Mesenchymal stem cell (in vitro differentiated cells and primary cell): Measurements from ENCODE around the gene LDLRAD3.

Source experiments
- DNase-seq: peaks from one replicate; pipeline ENCODE4 v3.0.0-alpha.2; 2013
- H2AFZ ChIP-seq: one replicate; pipeline ENCODE4 v1.6.1; 2013; ENCODE audit warnings: low read depth, mild to moderate bottlenecking, control low read depth, inconsistent platforms, low read length, moderate library complexity
- H2AK5ac ChIP-seq: 2 replicates; pipeline ENCODE4 v1.6.1; 2013; ENCODE audit warnings: low read length, moderate library complexity, mild to moderate bottlenecking, inconsistent platforms; ENCODE audit not compliant: severe bottlenecking
- H2BK120ac ChIP-seq: one replicate; pipeline ENCODE4 v1.6.1; 2013; ENCODE audit warnings: low read depth, mild to moderate bottlenecking, inconsistent platforms, low read length, moderate library complexity
- H2BK12ac ChIP-seq, 2 experiments: one replicate each; pipeline ENCODE4 v1.6.1; 2013; ENCODE audit warnings: inconsistent platforms in 2 of 2, low read length in 2 of 2, mild to moderate bottlenecking in 2 of 2, moderate library complexity in 2 of 2, control low read depth in 1 of 2
- H2BK15ac ChIP-seq: one replicate; pipeline ENCODE4 v1.6.1; 2013; ENCODE audit warnings: mild to moderate bottlenecking, low read depth, inconsistent platforms; ENCODE audit not compliant: poor library complexity, severe bottlenecking
- H2BK5ac ChIP-seq: 2 replicates; pipeline ENCODE4 v1.6.1; 2013; ENCODE audit warnings: low read depth, mild to moderate bottlenecking, low read length, control low read depth, inconsistent platforms; ENCODE audit not compliant: poor library complexity, severe bottlenecking
- H3K14ac ChIP-seq, 2 experiments: one replicate each; pipeline ENCODE4 v1.6.1; 2013; ENCODE audit warnings: inconsistent platforms in 2 of 2, low read length in 2 of 2, control low read depth in 1 of 2, mild to moderate bottlenecking in 1 of 2, moderate library complexity in 1 of 2
- H3K18ac ChIP-seq, 2 experiments: one replicate each; pipeline ENCODE4 v1.6.1; 2013; ENCODE audit warnings: inconsistent platforms in 2 of 2, low read length in 2 of 2, control low read depth in 1 of 2, low read depth in 1 of 2, mild to moderate bottlenecking in 1 of 2
- H3K23ac ChIP-seq, 2 experiments: one replicate each; pipeline ENCODE4 v1.6.1; 2013; ENCODE audit warnings: inconsistent platforms in 2 of 2, low read length in 2 of 2, mild to moderate bottlenecking in 2 of 2, moderate library complexity in 2 of 2, control low read depth in 1 of 2
- H3K27ac ChIP-seq: 2 replicates; pipeline ENCODE4 v1.5.1; 2013; ENCODE audit warnings: mild to moderate bottlenecking, moderate library complexity, low read length, control low read depth, inconsistent platforms; ENCODE audit not compliant: poor library complexity, severe bottlenecking
- H3K27me3 ChIP-seq, 2 experiments: 2 replicates each; pipeline versions ENCODE4 v1.6.1 to v1.7.0; 2013; ENCODE audit warnings: low read length in 2 of 2, mild to moderate bottlenecking in 2 of 2, moderate library complexity in 2 of 2, control low read depth in 1 of 2, inconsistent platforms in 1 of 2; ENCODE audit not compliant: control insufficient read depth in 1 of 2, insufficient read depth in 1 of 2
- H3K36me3 ChIP-seq, 2 experiments: 2 replicates each; pipeline versions ENCODE4 v1.6.1 to v1.7.0; 2013; ENCODE audit warnings: low read length in 2 of 2, control low read depth in 1 of 2, inconsistent platforms in 1 of 2, low read depth in 1 of 2, mild to moderate bottlenecking in 1 of 2; ENCODE audit not compliant: insufficient read depth in 2 of 2, control insufficient read depth in 1 of 2
- H3K4ac ChIP-seq, 2 experiments: one replicate each; pipeline ENCODE4 v1.6.1; 2013; ENCODE audit warnings: inconsistent platforms in 2 of 2, low read length in 2 of 2, mild to moderate bottlenecking in 2 of 2, moderate library complexity in 2 of 2, control low read depth in 1 of 2, low read depth in 1 of 2
- H3K4me1 ChIP-seq: 2 replicates; pipeline ENCODE4 v1.6.1; 2013; ENCODE audit warnings: low read depth, low read length, control low read depth; ENCODE audit not compliant: control insufficient read depth, insufficient read depth
- H3K4me2 ChIP-seq: 2 replicates; pipeline ENCODE4 v1.6.1; 2013; ENCODE audit warnings: low read length, mild to moderate bottlenecking, inconsistent platforms; ENCODE audit not compliant: poor library complexity, severe bottlenecking
- H3K4me3 ChIP-seq, 2 experiments: 2 replicates each; pipeline versions ENCODE4 v1.5.1 to v1.7.0; 2013; ENCODE audit warnings: low read length in 2 of 2, mild to moderate bottlenecking in 2 of 2, control low read depth in 1 of 2, low read depth in 1 of 2; ENCODE audit not compliant: insufficient read depth in 1 of 2
- H3K79me1 ChIP-seq: replicated peaks from 2 replicates; pipeline ENCODE4 v1.6.1; 2013; ENCODE audit warnings: mild to moderate bottlenecking, control low read depth, low read length, inconsistent platforms; ENCODE audit not compliant: poor library complexity, severe bottlenecking
- H3K9ac ChIP-seq: 2 replicates; pipeline ENCODE4 v1.7.0; 2013; ENCODE audit warnings: mild to moderate bottlenecking, low read length, moderate library complexity
- H3K9me3 ChIP-seq: 2 replicates; pipeline ENCODE4 v1.7.0; 2013; ENCODE audit warnings: mild to moderate bottlenecking, low read length; ENCODE audit not compliant: control insufficient read depth
- H4K8ac ChIP-seq: one replicate; pipeline ENCODE4 v1.6.1; 2013; ENCODE audit warnings: inconsistent platforms, mild to moderate bottlenecking, low read length, moderate library complexity
- H4K91ac ChIP-seq: one replicate; pipeline ENCODE4 v1.6.1; 2013; ENCODE audit warnings: mild to moderate bottlenecking, low read length, inconsistent platforms
- WGBS: methylation state at CpG from one replicate; pipeline ENCODE4 v1.1.7; 2013; ENCODE audit warnings: mixed read lengths; 5-methylcytosine and 5-hydroxymethylcytosine counted together

The LDLRAD3 gene

GRCh38 chr11:36268337-36268985, 324.6 kb downstream of the LDLRAD3 start:
- Histone ChIP-seq H3K4me2 (no peak overlapping the region), H3K18ac (no peak overlapping the region), H3K79me1 (no peaks in the 10 kb centered on the region), H2AFZ (no peak overlapping the region), H3K9me3 (peaks cover 6% of the 10 kb centered on the region), H3K27ac (no peak overlapping the region), H2BK120ac (no peak overlapping the region), H3K4me1 (no peaks in the 10 kb centered on the region), H3K4ac (no peak overlapping the region), H2BK12ac (no peak overlapping the region), H4K8ac (no peak overlapping the region), H3K14ac (no peak overlapping the region), H2BK15ac (no peak overlapping the region), H2AK5ac (no peak overlapping the region), H3K9ac (no peak overlapping the region), H3K36me3 (peaks cover 21 to 34% of the 10 kb centered on the region in 2 experiments), H3K27me3 (peaks cover 5 to 14% of the 10 kb centered on the region in 2 experiments), H3K4me3 (no peak overlapping the region), H4K91ac (no peak overlapping the region), H3K23ac (no peak overlapping the region), H2BK5ac (no peak overlapping the region)
- 88% methylated on average over 8 of the region's 8 CpGs for WGBS
- no peak for DNase-seq

GRCh38 chr11:36270701-36271100, 326.8 kb downstream of the LDLRAD3 start:
- H3K4ac ChIP-seq: no peak overlapping the region
- H2BK12ac ChIP-seq: no peak overlapping the region
- H3K9me3 ChIP-seq: peaks cover 6% of the 10 kb centered on the region
- H2BK15ac ChIP-seq: no peak overlapping the region
- no peaks in the 10 kb centered on the region for H3K79me1 ChIP-seq
- no peak overlapping the region for H2AFZ ChIP-seq
- no peak overlapping the region for H4K8ac ChIP-seq
- no peak overlapping the region for H3K14ac ChIP-seq
- H3K27me3 ChIP-seq: no peaks in the 10 kb centered on the region
- no peak overlapping the region for H3K27ac ChIP-seq
- no peak for DNase-seq
- H2BK5ac ChIP-seq: no peak overlapping the region
- H3K36me3 ChIP-seq: peaks cover 32 to 55% of the 10 kb centered on the region in 2 experiments
- no peak overlapping the region for H3K9ac ChIP-seq
- no peak overlapping the region for H2BK120ac ChIP-seq
- H4K91ac ChIP-seq: no peak overlapping the region
- no peak overlapping the region for H3K4me2 ChIP-seq
- H3K4me3 ChIP-seq: no peak overlapping the region
- no peak overlapping the region for H3K18ac ChIP-seq
- 95% methylated on average over 9 of the region's 9 CpGs for WGBS
- H2AK5ac ChIP-seq: no peak overlapping the region
- no peaks in the 10 kb centered on the region for H3K4me1 ChIP-seq
- H3K23ac ChIP-seq: no peak overlapping the region

- WGBS: 61% methylated on average over 5 of the region's 5 CpGs
- Histone ChIP-seq H3K23ac (no peak overlapping the region), H3K9ac (no peak overlapping the region), H2BK120ac (no peak overlapping the region), H4K8ac (no peak overlapping the region), H3K4ac (no peak overlapping the region), H2BK15ac (no peak overlapping the region), H3K9me3 (peaks cover 6% of the 10 kb centered on the region), H2BK12ac (no peak overlapping the region), H3K79me1 (peaks cover under 1% of the 10 kb centered on the region), H3K27ac (no peak overlapping the region), H3K4me1 (no peaks in the 10 kb centered on the region), H3K4me3 (no peak overlapping the region), H4K91ac (no peak overlapping the region), H2BK5ac (no peak overlapping the region), H2AK5ac (no peak overlapping the region), H2AFZ (no peak overlapping the region), H3K4me2 (no peak overlapping the region), H3K14ac (no peak overlapping the region), H3K18ac (peak overlapping the region in 1 of 2 experiments; percentile 12), H3K36me3 (peaks cover 37 to 67% of the 10 kb centered on the region in 2 experiments), H3K27me3 (no peaks in the 10 kb centered on the region)
- peak; percentile 40 for DNase-seq
Observed at GRCh38 chr11:36271794-36272407, 328.0 kb downstream of the LDLRAD3 start.

GRCh38 chr11:36273110-36273509, 329.2 kb downstream of the LDLRAD3 start:
- Histone ChIP-seq H3K4me3 (no peak overlapping the region), H2AFZ (no peak overlapping the region), H3K9me3 (peaks cover 6% of the 10 kb centered on the region), H3K4ac (no peak overlapping the region), H2BK12ac (no peak overlapping the region), H2BK15ac (no peak overlapping the region), H2BK5ac (no peak overlapping the region), H4K91ac (no peak overlapping the region), H3K79me1 (peaks cover 2% of the 10 kb centered on the region), H3K27ac (no peak overlapping the region), H3K36me3 (peaks cover 37 to 78% of the 10 kb centered on the region in 2 experiments), H3K4me1 (no peaks in the 10 kb centered on the region), H3K27me3 (no peaks in the 10 kb centered on the region), H3K14ac (no peak overlapping the region), H4K8ac (no peak overlapping the region), H2BK120ac (no peak overlapping the region), H2AK5ac (no peak overlapping the region), H3K23ac (no peak overlapping the region), H3K4me2 (no peak overlapping the region), H3K9ac (no peak overlapping the region), H3K18ac (no peak overlapping the region)
- 90% methylated on average over 3 of the region's 3 CpGs for WGBS
- DNase-seq: peak; percentile 44
